Measurements from ENCODE around the gene SEMA5A.

SEMA5A gene, protein sequence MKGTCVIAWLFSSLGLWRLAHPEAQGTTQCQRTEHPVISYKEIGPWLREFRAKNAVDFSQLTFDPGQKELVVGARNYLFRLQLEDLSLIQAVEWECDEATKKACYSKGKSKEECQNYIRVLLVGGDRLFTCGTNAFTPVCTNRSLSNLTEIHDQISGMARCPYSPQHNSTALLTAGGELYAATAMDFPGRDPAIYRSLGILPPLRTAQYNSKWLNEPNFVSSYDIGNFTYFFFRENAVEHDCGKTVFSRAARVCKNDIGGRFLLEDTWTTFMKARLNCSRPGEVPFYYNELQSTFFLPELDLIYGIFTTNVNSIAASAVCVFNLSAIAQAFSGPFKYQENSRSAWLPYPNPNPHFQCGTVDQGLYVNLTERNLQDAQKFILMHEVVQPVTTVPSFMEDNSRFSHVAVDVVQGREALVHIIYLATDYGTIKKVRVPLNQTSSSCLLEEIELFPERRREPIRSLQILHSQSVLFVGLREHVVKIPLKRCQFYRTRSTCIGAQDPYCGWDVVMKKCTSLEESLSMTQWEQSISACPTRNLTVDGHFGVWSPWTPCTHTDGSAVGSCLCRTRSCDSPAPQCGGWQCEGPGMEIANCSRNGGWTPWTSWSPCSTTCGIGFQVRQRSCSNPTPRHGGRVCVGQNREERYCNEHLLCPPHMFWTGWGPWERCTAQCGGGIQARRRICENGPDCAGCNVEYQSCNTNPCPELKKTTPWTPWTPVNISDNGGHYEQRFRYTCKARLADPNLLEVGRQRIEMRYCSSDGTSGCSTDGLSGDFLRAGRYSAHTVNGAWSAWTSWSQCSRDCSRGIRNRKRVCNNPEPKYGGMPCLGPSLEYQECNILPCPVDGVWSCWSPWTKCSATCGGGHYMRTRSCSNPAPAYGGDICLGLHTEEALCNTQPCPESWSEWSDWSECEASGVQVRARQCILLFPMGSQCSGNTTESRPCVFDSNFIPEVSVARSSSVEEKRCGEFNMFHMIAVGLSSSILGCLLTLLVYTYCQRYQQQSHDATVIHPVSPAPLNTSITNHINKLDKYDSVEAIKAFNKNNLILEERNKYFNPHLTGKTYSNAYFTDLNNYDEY

DNA sequence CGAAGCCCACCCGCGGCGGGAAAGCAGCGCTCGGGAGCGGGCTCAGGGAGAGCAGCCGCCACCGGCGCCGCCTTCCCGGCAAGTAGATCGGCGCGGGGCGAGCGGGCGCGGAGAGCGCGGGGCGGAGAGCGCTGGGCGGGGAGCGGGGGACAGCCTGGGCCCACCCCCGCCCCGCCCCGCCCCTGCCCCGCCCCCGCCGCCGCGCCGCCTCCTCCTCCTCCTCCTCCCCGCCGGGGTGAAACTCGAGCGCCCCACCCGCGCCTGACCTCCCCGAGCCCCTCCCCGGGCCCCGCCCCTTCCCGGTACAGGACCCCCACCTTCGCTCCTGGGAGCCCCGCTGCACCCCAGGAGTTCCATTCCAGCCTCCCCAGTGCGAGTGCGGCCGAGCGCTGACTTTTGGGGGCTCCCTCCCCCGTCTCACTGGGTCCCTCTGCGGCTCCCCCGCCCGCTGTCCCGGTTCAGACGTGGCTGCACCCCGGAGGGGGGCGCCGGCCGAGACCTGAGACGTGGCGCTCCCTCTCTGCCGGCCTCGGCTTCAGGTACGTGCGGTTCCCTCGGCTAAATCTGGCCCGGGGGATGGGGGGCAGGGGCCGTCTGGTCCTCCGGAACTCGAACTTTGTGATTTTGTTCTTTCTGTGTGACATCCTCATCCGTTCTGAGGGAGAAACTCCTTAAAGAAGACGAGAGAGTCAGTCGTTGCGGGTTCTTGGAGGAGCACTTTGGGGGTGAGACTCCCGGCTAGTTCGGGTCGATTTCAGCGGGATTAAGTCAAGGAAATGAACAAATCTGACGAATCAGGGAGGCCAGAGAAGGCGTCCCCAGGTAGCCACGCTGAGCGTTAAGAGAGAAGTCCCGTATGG, at the start of gene SEMA5A:
SEMA5A (minus strand) TSS at position 84 of the 860 bp plus-strand sequence. CDS start 166,129 bp downstream, outside the sequence.
- DNase-seq (ENCODE audit: low spot score) = no peak

DNA sequence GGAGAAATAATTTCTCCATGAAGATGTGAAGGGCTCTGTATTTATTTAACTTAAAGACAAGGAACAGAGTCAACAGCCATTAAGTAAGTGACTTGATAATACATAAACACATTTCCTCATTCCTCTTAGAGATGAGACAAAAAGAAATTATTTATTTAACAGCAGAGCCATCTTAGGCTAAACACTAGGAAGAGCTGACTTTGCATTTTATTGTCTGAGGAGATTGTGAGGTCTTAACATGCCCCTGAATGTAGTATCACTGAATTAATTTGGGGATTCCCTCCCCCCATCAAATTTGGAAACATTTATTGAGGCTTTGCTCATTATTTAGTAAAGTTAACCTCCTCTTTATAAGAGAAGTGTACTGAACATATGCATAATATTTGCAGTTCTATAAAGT, 49.0 kb upstream of the SEMA5A start:
- no peak for DNase-seq (ENCODE audit: low spot score)

DNA sequence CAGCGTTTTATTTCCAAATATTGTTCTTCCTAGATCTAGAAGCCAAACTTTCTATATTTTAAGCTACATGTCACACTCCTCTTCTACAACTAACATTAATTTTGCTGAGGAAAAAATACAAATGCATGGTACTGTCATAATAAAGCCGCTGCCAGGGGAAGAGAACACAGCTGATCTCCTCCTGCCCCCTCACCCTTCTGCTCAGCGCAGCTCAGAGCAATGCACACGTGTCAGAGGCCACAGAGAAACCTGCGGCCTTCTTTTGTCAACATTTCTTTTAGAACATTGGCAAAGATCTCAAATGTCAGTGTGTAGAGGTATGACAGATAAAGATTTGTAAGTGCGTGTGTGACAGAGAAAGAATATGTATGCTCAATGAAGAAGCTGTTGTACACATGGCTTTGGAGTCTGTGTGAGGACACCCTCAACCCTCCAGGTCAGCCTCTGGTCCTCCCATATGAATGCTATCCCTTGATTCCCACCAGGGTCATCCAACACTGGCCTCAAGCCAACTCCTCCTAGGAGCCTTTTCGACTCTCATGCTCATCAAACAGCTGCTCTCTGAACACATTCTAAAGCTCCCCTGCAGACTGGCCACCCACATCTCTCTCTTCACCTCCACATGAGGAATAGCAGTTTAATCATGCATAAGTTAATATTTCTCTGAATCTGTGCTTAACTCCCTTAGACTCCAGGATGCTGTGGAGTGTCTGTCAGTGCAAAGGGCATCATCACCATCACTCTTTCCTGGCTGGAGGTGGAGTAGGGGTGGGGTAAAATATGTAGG, 43.4 kb upstream of the SEMA5A start:
- DNase-seq (ENCODE audit: low spot score) = no peak

DNA sequence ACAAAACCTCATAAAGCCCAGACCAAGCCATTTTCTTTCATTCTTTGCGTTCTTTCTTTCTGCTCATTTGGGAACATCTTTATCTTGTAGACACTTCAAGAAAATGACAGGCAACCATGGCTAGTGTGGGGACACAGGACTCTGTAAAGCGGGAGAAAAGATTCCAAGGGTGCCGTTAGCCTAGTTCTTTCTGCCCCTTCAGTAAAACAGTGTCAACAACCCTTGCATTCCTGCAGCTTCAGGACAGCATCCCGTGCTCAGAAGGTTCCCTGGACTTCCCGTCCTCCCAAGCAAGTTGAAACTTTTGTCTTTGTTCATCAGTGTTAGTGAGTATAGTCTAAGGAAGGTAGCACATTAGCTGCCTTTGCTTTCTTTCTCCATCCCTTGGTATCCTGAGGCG, 42.4 kb upstream of the SEMA5A start:
- no peak for DNase-seq (ENCODE audit: low spot score)

DNA sequence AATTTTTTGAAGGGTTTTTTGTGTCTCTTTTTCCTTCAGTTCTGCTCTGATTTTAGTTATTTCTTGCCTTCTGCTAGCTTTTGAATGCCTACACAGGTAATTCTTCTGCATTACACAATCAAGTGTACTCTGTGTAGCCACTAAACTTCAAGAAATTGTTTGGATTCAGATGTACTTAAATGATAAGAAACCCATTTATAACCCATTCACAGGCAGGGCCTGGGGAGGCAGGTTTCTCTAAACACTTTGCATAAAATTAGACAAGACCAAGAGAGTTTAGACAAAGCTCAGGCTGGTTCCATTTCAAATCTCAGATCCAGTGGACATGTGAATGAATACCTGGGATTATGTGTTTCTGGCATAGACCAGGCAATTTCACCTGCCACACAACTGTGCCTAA, 41.3 kb upstream of the SEMA5A start:
- DNase-seq (ENCODE audit: low spot score) = no peak

DNA sequence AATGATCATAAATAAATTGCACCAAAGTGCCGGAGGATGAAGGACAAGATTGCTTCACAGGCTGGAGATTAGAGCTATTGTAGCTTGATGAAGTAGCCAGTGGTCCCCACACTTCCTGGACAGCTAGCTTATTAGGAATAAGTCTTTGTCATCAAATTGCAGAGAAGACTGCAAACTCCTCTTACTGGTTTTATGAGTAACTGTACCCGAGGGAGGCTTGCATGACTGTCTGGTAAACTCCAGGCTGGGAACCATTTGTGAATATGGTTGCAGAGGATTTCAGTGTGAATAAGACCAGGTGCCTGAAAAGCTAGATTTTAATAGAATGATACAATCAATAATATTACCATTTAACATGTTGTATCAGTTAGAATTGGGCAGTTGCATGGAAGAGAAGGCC, 36.5 kb upstream of the SEMA5A start:
- no peak for DNase-seq (ENCODE audit: low spot score)

DNA sequence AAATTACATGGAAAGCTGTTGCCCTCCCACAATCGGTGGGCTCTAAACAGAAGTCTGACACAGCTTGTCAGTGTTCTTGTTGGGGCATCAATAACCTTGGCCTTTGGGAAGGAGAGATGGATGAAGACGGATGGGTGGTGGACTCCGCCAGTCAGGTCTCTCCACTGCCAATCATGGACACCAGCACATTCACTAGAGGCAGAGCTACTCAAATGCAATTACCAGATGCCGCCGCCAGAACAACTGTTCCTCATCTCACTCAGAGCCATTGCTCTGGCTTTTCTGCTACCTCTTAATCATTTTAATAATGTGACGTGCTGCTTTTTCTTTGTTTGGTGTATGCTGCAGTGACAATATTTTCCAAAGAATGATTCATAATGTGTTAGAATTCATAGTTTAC, 27.9 kb upstream of the SEMA5A start:
- no peak for DNase-seq (ENCODE audit: low spot score)

DNA sequence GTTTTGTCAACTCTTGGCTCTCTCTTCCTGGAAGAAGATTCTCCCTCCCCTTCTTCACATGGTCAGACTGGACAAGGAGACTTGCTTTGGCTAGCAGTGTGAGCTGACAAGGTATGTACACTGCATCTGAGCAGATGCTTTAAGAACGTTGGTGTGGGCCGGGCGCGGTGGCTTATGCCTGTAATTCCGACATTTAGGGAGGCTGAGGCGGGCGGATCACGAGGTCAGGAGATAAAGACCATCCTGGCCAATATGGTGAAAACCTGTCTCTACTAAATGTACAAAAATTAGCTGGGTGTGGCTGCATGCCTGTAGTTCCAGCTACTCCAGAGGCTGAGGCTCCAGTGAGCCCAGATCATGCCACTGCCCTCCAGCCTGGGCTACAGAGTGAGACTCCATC, 26.4 kb upstream of the SEMA5A start:
- no peak for DNase-seq (ENCODE audit: low spot score)

DNA sequence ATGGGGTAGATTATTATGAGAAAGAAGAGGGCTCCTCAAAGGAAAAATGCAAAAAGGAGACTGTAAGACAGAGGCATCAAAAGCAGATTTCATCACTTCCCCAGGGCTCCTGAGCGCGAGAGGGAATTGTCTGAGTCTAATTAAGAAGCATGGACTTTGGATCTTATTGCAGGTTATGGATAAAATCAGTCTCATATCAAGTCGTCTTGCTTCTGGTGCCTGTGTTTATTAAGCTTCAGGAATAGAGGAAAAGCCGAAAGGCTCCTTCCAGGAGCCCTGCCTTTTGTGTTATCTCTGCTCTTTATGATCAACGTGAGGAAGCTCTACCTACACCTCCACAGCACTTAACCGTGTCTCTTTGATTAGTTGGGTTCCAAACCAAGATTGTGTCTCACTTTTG, 25.0 kb upstream of the SEMA5A start:
- DNase-seq (ENCODE audit: low spot score) = no peak

DNA sequence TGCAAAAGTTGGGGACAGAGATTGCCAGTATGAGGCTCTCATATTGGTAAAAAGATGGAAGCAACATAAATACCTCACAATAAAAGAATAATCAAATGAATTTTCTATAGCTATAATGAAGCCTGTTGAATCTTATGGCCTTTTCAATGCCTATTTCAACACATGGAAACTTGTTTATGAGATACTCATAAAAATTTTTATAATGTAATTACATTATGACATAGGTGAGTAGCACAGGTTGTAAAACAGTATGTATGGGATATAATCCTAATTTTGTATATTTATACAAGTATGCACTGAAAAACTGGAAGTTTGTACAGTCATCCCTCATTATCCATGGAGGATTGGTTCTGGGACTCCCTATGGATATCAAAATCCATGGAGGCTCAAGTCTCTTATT, 21.2 kb upstream of the SEMA5A start:
- no peak for DNase-seq (ENCODE audit: low spot score)

DNA sequence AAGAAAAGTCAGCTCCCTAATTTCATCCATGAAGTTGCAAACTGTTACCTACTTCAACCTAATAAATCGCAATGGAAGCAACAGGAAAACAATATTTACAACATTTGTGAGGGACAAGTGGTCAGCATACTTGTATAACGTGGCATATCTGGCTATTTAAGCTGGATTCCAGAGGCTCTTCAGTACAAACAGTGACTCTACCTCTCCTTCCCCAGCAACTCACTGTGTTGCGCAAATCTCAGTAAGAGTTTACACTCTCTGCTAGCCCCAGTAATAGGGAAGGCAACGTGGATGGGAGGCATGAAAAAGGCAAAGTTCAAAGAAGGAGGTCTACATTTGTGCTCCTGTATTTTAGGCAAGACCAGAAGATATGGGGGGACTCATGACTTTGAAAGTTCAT, 18.9 kb upstream of the SEMA5A start:
- DNase-seq (ENCODE audit: low spot score) = no peak

DNA sequence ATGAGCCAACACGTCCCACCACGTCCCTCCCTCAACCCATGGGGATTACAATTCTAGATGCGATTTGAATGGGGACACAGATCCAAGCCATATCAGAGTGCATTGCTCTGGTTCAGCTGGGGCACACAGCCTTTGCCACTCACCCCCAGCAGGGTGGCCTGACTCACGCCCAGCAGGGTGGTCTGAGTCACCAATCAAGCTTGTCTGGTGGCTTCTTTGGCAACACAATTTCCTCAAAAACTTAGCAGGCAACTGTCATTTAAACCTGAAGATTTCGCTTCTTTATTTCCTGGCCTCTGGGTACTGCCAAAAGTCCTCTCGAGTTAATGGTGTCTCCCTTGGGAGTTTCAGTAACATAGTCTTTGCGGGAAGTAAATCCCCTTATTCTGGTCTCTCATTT, 16.3 kb upstream of the SEMA5A start:
- DNase-seq (ENCODE audit: low spot score) = no peak

DNA sequence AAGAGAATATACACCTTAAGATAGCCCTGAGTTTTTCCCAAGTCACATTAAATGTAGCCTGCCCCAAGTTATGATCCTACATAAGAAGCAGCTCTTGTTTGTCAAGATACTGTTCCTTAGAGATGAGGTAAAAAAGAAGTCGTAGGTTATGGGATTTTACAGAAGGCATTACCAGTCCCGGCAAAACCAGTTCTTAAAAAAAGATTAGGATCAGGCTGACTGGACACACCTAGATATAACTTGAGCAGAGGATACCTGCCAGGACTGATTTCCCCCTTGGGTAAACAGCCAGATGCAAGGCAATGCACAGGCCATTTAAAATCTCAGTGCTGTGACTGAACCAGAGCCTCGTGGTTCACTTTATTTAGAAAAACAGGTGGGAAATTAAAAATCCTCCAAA, 14.1 kb upstream of the SEMA5A start:
- DNase-seq (ENCODE audit: low spot score) = no peak

DNA sequence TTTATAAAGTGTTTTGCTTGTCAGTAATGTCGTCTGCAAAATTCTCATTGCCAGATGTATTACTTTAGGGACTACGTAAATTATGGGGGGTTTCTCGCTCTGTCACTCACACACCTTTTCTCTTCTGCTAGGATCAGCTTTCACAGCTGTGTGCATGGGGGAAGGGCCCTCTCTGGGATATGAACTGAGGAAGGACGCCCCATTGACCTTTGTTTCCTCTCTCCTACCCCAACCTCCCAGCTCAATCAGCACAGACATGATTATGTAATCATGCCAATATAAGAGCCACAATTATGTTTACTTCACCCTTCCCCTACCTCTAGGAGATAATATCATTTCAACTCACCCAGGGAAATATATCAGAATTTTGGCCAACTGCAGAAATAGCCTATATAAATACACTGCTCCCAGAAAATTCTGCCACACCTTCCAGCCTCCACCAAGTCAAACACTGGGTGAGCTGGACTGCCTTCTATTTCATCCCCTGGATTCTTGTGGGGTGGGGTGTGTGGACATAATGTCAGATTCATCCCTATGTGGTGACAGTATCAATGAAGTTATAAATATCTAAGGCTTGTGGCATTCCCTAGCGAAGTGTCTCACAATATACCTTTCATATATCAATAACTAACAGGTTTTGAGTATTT, 12.6 kb upstream of the SEMA5A start:
- no peak for DNase-seq (ENCODE audit: low spot score)

DNA sequence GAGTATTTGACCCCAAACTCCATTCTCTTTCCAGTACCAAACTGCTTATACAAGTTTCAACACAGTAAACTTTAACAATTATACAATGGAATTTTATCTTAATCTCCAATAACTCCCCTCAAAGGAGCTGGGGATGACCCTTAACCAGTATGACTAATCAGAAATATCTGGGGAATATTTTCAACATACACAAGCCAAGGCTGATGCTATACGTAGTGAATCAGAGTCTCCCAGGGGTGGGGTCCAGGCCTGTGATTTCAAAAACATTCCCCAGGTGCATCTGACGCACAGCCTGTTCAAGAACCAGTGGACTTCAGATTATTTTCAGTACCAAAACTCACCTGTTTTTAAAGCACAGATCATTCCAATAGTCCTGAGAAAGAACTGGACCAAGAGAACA, 11.8 kb upstream of the SEMA5A start:
- DNase-seq (ENCODE audit: low spot score) = no peak

DNA sequence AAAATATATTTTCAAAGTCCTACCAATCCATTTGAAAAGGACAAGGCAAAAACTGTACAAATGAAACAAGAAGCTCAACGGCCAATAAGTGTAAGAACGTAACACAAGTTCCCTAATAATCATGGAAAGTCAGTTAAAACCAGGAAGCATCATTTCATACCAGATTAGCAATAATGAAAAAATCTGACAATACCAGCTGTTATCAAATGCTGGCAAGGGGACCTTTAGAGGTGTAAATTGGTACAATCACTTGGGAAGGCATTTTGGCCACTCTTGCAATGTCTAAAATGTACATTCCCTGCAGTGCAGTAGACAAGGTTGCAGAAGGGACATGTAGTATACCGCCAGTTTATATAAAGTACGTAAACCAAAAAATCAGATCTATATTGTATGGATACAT, 10.1 kb upstream of the SEMA5A start:
- no peak for DNase-seq (ENCODE audit: low spot score)

DNA sequence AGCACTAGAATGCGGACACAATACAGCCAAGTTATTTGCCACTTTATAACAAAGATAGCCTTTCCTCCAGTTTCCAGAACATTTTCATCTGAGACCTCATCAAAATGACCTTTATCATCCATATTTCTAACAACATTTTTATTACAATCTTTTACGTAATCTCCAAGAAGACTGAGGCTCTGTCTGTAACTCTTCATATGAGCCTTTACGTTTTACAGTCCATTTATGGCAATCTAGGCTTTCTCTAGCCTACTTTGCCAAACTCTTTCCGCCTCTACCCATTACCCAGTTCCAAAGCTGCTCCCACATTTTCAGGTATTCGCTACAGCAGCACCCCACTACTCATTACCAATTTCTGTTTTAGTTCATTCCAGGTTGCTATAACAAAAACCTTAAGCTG, 8.2 kb upstream of the SEMA5A start:
- no peak for DNase-seq (ENCODE audit: low spot score)

DNA sequence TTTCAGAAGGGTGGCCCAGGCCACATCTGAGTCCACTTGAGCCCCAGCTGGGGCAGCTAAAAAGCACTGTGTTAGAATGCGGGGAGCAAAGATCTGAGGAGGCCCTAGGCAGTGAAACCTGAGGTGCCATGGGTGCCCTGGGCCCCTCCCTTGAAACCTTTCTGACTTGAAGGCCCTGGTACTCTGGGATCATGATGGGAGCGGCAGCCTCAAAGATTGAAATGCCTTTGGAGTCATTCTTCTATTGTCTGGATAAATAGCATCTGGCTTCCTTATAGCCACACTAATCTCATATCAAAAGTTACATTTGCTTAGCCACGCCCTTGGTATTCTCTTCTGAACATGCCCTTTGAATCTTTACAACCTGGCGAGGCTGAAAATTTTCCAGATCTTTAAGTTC, 7.7 kb upstream of the SEMA5A start:
- DNase-seq (ENCODE audit: low spot score) = no peak

DNA sequence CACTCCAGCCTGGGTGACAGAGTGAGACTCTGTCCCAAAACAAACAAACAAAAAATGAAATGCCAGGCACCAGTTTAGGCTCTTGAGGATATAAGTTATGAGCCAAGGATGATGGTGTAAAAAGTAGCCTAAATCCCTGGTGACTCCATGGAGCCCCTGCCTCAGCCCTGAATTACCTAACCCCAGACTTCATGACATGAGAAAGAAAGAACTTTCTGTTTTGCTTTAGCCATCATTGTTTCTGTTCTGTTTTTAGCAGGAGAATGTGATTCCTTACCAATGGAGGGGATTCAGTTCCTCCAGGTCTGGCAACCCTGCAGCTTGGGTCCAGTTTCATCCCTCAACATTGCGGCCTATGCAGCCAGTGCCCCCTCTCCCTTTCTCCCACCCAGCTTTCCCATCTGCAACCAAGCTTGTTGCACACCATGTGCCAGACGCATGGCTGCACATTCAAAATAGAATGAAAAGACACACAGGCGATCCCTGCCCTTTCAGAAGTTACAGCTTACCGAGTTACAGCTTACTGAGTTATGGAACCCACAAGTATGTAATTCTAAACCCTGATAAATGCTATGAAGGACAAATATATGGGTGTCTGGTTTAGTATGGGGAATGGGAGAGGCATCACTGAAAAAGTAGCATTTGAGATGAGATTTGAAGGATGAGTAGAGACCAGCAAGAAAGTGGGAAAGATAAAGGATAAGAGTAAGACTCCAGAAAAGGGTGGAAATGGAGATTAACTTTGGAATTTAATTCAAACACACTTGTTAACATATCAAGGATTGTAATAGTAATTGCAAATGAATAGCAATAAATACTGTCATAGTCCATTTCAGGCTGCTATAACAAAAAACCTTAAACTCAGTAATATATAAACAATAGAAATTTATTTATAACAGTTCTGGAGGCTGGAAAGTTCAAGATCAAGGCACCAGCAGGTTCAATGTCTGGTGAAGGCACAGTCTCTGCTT, 6.0 kb upstream of the SEMA5A start:
- no peak for DNase-seq (ENCODE audit: low spot score)
